Right lobe of liver (tissue), 6 donors: ENCODE data around the gene GOLGA7B. TPM values are rescaled to one million over a fixed set of nuclear protein-coding genes. Genes with fewer than 3 reads are reported as not detected.

Source experiments
- ATAC-seq, 4 donors: fragments of 200-7000 bp; cut with Tn5 transposase; one replicate each; pipeline ENCODE4 v1.9.1; 2020; ENCODE audit warnings: mild to moderate bottlenecking in 4 of 4, moderate library complexity in 4 of 4
- DNase-seq, 3 donors: peaks; one replicate each; pipeline ENCODE4 v3.0.0-alpha.2; 2020
- H3K27ac ChIP-seq, 3 donors: fragments of 200-600 bp; one replicate each; pipeline ENCODE4 v1.8.0; 2022
- H3K27me3 ChIP-seq, 2 donors: fragments of 200-600 bp; one replicate each; pipeline ENCODE4 v1.8.0; 2022
- H3K36me3 ChIP-seq, 4 donors: fragments of 200-600 bp; sonication (generic) in 1 of 4; one replicate each; pipeline versions ENCODE4 v1.5.1 to v1.8.0; 2017 to 2022; ENCODE audit warnings: control low read depth in 1 of 4
- H3K4me1 ChIP-seq, 4 donors: fragments of 200-600 bp; sonication (generic) in 1 of 4; one replicate each; pipeline versions ENCODE4 v1.5.1 to v1.8.0; 2017 to 2022; ENCODE audit warnings: control low read depth in 1 of 4
- H3K4me3 ChIP-seq, 3 donors: fragments of 200-600 bp; one replicate each; pipeline ENCODE4 v1.8.0; 2022
- H3K9me3 ChIP-seq, 4 donors: fragments of 200-600 bp; sonication (generic) in 1 of 4; one replicate each; pipeline versions ENCODE4 v1.5.1 to v1.8.0; 2017 to 2022; ENCODE audit warnings: control low read depth in 1 of 4
- POLR2A ChIP-seq: fragments of 450-650 bp; IDR thresholded peaks from one replicate; pipeline ENCODE4 v1.6.1; 2017; ENCODE audit warnings: antibody characterized with exemption, mild to moderate bottlenecking
- WGBS: methylation state at CpG from one replicate; pipeline ENCODE4 v1.1.6; 2018; ENCODE audit warnings: low coverage, low lambda C conversion rate; ENCODE audit not compliant: insufficient coverage; ENCODE audit errors: missing lambda C conversion rate; 5-methylcytosine and 5-hydroxymethylcytosine counted together
- intact Hi-C, 2 donors: fragments of 100-400 bp; cut with DNase I; formaldehyde crosslinking; loops; one replicate each; pipeline versions ENCODE4 v1.11.2 to v1.14.1; 2022
- total RNA-seq, 6 experiments: library from RNA; depleted of rRNA in 2 of 6; stranded (reverse); fragments of >200 nt in 2 of 6; fragmentation: NEBNext Ultra II Directional in 3 of 6; extraction: Animal tissue kit (Norgen Biotek cat#: 25700) in 3 of 6; gene quantifications; one replicate each; pipeline versions ENCODE4 v1.1.0 to v1.2.4, GENCODE V29; 2016 to 2023
- TF ChIP-seq, protein P1 (sequence below), 4 donors: fragments of 200-600 bp in 3 of 4; fragments of 450-650 bp in 1 of 4; IDR thresholded peaks; one replicate each; pipeline versions ENCODE4 v1.5.1 to v1.8.0; 2016 to 2022; ENCODE audit warnings: antibody characterized with exemption in 4 of 4, mild to moderate bottlenecking in 2 of 4
- donor health status: DM: no; HTN: yes; CAD: no.
- donor health status: DM: no; HTN: no; CAD: no.
- donor health status: DM: no; HTN: no; CAD: no.
- donor health status: DM: no; HTN: yes; CAD: no.
- donor health status: DM: no; HTN: yes; CAD: no.

Gene GOLGA7B
- total RNA-seq, 6 experiments from 2014 or later = 0.06 to 0.28 (median 0.14) TPM

DNA sequence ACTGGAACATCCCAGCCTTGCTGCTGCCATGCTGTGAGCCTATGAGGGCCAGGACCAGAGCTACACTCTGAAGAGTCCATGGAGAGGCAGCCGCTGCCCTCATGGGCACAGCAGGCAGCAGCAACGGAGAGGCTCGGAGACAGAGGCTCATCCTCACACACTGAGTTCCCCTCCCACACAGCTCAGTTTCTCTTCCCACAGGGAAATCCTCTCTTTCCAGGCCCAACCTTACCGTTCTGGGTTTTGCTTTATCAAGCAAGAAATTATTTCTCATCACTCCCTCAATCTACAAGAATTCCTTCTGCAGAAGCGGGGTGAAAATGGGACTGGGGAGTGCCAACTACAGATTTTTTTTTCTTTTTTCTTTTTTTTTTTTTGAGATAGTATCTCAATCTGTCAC, 36.6 kb downstream of the GOLGA7B start:
- 63% methylated on average over 2 of the region's 5 CpGs for WGBS
- DNase-seq (no peak), ATAC-seq (no peak)
- TF ChIP-seq POLR2A = no peak
- TF ChIP-seq, protein P1, sequence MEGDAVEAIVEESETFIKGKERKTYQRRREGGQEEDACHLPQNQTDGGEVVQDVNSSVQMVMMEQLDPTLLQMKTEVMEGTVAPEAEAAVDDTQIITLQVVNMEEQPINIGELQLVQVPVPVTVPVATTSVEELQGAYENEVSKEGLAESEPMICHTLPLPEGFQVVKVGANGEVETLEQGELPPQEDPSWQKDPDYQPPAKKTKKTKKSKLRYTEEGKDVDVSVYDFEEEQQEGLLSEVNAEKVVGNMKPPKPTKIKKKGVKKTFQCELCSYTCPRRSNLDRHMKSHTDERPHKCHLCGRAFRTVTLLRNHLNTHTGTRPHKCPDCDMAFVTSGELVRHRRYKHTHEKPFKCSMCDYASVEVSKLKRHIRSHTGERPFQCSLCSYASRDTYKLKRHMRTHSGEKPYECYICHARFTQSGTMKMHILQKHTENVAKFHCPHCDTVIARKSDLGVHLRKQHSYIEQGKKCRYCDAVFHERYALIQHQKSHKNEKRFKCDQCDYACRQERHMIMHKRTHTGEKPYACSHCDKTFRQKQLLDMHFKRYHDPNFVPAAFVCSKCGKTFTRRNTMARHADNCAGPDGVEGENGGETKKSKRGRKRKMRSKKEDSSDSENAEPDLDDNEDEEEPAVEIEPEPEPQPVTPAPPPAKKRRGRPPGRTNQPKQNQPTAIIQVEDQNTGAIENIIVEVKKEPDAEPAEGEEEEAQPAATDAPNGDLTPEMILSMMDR (IDR thresholded peaks at IDR 0.05) = no peak
- Histone ChIP-seq H3K27ac (no peak overlapping the region), H3K4me1 (no peaks in the 10 kb centered on the region), H3K36me3 (no peaks in the 10 kb centered on the region), H3K4me3 (no peak overlapping the region), H3K27me3 (no peaks in the 10 kb centered on the region), H3K9me3 (no peaks in the 10 kb centered on the region)
- intact Hi-C loops = no loop called here

DNA sequence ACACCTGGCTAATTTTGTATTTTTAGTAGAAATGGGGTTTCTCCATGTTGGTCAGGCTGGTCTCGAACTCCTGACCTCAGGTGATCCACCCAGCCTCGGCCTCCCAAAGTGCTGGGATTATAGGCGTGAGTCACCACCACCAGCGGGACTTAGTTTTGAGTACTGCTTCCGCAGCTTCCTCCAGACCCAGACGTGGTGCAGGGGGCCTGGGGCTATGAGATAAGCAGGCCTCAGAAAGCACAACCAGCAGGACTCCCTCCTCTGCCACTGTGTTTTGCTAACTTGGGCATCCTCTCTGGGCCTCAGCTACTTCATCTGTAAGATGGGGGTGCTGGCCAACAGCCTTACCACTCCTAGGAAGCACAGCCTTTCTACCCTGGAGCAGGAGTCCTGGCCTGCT, 37.8 kb downstream of the GOLGA7B start:
- Histone ChIP-seq H3K36me3 (no peaks in the 10 kb centered on the region), H3K4me1 (no peaks in the 10 kb centered on the region), H3K4me3 (no peak overlapping the region), H3K9me3 (no peaks in the 10 kb centered on the region), H3K27me3 (no peaks in the 10 kb centered on the region), H3K27ac (no peak overlapping the region)
- intact Hi-C loops = no loop called here
- ATAC-seq = no peak
- TF ChIP-seq, protein P1 (IDR thresholded peaks at IDR 0.05) = no peak
- TF ChIP-seq POLR2A = no peak
- 86% methylated on average over 6 of the region's 6 CpGs for WGBS
- no peak for DNase-seq

DNA sequence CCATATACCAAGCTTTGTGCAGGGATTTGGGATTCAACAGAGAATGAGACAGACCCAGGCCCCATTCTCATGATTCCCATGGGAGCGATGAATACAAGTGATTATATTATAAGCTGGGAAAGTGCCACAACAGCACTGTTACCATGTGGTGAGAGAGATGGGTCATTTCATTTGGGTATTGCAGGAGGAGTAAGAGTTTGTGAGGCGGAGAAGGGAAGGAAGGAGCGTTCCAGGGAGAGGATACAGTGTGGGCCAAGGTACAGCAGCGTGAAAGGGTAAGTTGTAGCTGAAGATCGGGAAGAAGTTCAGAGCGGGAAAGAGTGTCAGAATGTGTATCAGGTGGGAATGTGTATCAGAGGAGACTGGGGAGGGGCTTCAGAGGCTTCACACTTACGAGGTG, 38.5 kb downstream of the GOLGA7B start:
- intact Hi-C loops = no loop called here

DNA sequence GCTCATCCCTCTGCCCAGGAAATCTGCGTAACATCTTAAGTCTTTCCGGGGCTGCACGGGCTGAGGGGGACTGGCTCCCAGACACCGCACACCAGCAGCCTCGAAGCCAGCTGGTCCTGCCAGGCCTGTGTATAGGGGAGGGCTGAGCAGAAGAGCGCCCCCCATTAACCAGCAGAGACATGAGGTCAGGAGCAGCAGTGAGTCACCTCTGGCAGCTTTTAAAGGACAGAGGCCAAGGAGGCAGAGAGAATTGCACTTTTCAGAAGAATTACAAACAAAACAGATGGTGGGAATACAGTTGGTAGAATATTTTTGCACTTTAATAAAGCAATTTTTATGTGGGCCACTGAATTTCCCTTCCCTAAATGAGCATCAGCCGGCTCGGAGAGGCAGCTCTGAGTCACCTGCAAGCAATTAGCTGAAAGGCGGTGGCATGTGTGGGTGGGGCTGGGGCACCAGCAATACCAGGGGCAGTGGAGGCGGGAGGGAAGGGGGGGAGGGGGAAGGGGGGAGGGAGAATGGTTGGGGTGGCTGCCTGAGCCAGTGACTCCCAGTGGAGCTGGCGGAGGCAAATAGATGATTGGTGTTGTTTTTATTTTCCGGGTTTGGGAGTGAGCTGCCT, 39.1 kb downstream of the GOLGA7B start:
- no peak for ATAC-seq
- intact Hi-C loops = no loop called here
- TF ChIP-seq POLR2A = no peak

More for the DNA sequence above, 38.5 kb downstream of the GOLGA7B start:
- H3K4me3 ChIP-seq = no peak overlapping the region
- TF ChIP-seq POLR2A = no peak
- TF ChIP-seq, protein P1 (IDR thresholded peaks at IDR 0.05) = no peak
- ATAC-seq = no peak
- no peak for DNase-seq
- H3K36me3 ChIP-seq = no peaks in the 10 kb centered on the region
- no peaks in the 10 kb centered on the region for H3K4me1 ChIP-seq
- WGBS = 82% methylated on average over 7 of the region's 7 CpGs
- no peaks in the 10 kb centered on the region for H3K9me3 ChIP-seq
- H3K27me3 ChIP-seq = no peaks in the 10 kb centered on the region
- H3K27ac ChIP-seq = no peak overlapping the region

DNA sequence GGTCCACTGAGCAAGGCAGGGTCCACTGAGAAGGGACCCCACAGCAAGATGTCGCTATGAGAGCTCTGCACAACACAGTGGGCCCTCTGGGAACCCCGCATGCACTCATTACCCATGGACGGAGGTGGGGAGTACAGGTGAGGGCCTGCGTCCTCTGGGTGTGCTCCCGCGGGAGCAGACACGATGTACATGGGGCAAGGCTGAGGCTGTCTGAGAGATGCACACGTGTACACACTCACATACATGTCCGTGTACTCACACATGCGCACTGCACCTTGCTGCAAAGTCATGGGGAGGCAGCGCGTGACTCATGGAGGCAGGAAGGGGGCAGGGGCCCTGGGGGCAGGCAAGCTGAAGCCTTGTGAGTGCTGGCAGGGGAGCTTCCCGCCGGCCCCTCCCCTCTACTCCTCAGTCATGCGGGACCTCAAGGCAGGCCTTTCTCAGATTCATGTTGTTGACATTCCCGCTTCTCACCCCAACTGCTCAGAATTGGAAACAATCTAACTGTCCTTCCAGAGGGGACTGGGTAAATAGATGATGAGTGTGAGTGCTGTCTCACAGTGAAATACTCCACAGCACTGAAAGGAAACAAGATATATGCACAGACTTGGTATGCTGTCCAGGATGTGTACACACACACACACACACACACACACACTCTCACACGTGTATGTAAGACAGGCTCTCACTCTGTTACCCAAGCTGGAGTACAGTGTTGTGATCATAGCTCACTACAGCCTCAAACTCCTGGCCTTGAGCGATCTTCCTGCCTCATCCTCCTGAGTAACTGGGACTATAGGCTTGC, 40.0 kb downstream of the GOLGA7B start:
- intact Hi-C loops = no loop called here
- no peaks in the 10 kb centered on the region for H3K27me3 ChIP-seq
- no peak for DNase-seq
- TF ChIP-seq POLR2A = no peak
- TF ChIP-seq, protein P1 (IDR thresholded peaks at IDR 0.05) = no peak
- no peak overlapping the region for H3K4me3 ChIP-seq
- H3K9me3 ChIP-seq = no peaks in the 10 kb centered on the region
- H3K27ac ChIP-seq = no peak overlapping the region
- WGBS = 65% methylated on average over 2 of the region's 18 CpGs
- ATAC-seq = no peak
- H3K4me1 ChIP-seq = no peaks in the 10 kb centered on the region
- no peaks in the 10 kb centered on the region for H3K36me3 ChIP-seq

More for the DNA sequence above, 39.1 kb downstream of the GOLGA7B start:
- Histone ChIP-seq H3K4me1 (no peaks in the 10 kb centered on the region), H3K36me3 (no peaks in the 10 kb centered on the region), H3K9me3 (no peaks in the 10 kb centered on the region), H3K4me3 (no peak overlapping the region), H3K27me3 (no peaks in the 10 kb centered on the region), H3K27ac (no peak overlapping the region)
- no peak for DNase-seq
- WGBS = 44% methylated on average over 6 of the region's 12 CpGs
